Measurements from ENCODE around the gene ROBO4. TPM values are rescaled to one million over a fixed set of nuclear protein-coding genes. Genes with fewer than 3 reads are reported as not detected.

The ROBO4 gene
- 23.0 TPM for polyA plus RNA-seq (ENCODE audit: insufficient read length)

DNA sequence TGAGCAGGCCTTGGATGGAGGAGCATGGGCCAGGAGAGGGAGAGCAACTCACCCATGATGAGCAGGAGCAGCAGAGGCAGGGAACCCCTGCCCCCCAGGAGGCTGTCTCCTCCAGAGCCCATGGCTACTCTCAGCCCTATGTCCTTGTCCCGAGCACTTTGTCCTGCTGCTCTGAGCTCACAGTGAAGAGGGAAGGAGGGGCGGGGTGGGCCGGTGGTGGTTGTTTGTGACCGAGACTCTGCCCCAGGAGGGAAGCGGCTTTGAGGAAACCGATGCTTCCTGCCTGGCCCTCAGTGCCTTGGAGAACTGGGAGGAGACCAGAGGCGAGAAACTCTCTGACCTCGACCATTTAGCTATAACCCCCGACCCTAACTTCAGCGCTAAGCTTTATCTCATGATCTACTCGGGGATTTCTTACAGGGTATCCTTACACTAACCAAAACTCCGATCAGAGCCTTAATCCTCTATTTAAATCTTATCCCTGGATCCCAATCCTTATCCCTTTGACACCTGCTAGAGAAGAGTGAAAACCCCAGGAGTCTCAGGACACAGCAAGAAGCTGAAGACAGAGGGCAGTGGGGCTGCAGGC is at the start of gene ROBO4:
TSS of gene ROBO4 (minus strand) at position 192 of the 589 bp plus-strand sequence. CDS start at position 122, 70 bp downstream.
- no peak for DNase-seq (ENCODE audit: low read depth)

DNA sequence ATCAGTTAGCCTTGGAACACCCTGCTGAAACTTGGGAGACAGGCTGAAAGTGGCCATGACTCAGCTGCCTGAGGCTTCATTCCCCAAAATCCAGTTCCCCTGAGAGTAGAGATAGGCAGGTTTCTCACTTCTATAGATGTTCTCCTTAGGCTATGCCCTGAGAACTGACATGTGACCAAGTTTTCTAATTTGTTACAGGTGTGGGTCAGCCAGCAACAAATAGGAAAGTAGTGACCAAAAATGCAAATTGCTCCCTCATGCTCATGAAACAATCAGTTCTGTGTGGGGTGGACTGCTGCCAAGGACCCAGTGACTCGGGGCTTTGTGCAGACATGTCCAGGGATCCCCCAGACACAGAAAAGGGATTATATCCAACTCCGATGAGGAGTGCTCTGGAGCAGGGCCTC is 49.1 kb upstream of the ROBO4 start:
- DNase-seq (ENCODE audit: low read depth) = no peak

DNA sequence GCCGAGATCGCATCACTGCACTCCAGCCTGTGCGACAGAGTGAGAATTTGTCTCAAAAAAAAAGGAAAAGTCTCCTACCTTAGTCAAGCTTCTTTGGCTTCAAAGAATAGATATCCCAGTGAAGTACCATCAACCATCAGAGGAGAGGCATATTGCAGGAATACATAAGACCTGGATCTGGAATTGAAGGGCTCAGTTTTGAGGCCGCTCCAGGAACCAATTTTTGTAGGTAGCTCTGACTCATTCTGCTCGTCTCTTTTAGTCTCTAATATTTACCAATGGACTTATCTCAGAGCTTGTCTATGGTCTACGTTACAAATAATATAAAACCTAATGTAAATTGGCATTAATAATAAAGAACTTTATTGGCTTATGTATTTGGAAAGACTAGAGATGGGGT is 48.2 kb upstream of the ROBO4 start:
- no peak for DNase-seq (ENCODE audit: low read depth)

DNA sequence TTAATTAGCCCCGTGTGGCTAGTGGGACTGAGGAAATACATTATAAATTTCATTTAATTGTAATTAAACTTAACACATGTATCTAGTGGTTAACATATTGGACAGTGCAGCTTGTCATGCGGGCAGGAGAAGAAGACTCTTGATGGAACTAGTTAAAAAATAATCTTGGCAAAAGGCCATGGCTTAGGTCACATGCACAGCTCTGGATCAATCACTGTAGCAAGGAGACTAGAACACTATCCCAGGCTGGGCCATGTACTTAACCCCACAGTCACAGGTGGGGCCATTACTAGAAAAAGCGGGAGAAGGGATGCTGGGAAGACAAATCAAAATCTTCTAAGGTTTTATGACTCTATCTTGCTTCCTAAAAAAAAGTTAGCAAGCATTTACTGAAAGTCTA is 46.9 kb upstream of the ROBO4 start:
- no peak for DNase-seq (ENCODE audit: low read depth)

DNA sequence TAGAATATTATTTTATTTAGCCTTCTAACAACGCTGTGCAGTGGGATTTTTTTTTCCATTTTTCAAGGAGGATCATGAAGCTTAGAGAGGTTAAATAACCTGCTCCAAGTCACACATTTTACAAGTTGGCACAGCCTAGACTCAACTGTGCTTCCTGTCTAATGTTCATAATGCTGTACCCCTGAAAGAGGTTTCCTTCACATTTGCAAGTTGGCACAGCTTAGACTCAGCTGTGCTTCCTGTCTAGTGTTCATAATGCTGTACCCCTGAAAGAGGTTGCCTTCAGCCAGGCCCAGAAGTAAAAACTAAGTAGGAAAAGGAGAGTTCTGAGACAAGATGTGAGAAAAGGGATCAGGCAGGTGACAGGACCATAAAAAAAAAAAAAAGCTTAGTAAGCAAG is 46.1 kb upstream of the ROBO4 start:
- no peak for DNase-seq (ENCODE audit: low read depth)

DNA sequence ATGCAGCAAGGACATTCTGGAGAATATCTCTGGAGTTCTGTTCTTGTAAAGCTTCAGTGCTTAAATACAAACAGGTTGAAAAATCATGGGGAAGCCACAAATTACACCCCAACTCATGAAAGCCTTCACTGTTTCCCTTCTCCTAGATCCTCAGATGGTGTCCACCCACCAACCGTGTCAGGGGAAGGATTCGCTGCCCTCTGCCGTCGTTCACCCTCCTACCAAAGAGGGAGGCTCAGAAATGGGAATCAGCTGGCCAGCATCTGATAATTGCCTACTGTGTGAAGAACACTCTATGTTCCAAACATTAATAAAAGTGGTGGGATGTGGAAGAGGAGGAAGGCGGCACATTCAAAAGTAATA is 45.6 kb upstream of the ROBO4 start:
- DNase-seq (ENCODE audit: low read depth) = no peak

DNA sequence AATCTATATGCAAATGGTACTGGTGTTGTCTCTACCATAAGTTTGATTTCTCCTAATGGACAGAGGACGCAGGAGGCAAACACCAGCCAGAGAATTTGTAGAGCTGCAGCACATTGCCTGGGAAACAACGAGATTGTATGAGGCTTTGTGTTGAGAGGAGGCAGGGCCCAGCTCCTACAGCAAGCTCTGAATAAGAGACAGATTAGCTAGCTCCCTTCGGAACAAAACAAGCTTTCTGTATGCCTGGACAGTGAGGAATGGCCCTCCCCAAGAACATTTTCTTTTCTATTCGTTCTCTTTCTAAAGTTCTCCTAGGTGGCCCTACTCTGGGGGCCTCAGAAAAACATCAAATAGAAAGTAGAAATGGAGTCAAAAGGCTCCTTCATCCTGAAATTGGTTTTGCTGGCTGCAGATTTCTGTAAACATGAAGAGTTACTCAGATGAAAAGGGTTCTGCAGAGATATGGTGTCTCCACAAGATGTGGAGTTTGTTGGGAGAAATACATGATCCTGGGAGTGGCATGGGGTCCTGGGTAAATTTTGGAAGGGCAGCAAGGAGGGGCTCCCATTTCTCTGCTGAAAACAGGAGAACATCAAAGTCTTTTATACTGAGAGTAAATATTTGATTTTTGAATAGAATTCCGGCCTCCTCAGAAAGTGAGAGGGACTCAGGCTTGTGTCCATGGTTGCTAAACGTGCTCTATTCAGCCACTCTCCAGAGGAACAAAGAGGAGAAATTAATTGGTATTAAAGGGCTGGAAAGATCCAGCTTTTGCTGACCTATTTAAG is 45.0 kb upstream of the ROBO4 start:
- DNase-seq (ENCODE audit: low read depth) = no peak

DNA sequence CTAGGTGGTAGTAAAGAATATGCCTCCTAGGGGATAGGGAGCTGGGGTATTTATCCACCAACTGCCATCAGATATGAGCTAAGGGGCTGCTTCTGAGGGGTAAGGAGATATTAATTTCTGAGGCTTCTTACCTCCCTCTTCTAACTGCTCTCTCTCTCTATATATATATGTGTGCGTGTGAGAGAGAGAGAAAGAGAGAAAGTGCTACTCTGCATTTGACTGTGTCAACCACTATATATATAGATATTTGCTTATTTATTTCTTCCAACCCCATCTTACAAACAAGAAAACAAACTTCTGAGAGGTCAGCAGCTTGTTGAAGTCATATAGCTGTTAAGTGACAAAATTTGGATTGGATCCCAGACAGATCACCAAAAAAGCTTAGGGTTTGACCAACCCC is 44.0 kb upstream of the ROBO4 start:
- DNase-seq (ENCODE audit: low read depth) = no peak

DNA sequence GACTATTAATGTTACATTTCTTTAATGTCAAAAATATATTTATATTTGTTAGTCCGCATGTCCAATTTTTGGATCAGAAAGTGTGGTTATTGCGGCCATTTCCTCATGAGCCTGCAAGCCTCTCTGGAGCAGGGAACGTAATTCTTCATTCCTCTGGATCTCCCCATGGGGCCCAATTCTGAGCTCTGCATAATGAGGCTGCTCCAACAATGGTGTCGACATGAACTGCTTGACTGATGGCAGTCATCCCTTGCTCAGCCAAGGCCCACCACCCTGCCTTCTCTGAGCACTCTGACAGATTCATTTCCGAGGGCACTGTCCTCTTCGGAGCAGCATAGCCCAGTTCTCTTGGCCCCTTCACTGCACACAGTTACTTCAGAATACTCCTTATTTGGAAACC is 41.3 kb upstream of the ROBO4 start:
- DNase-seq (ENCODE audit: low read depth) = no peak

DNA sequence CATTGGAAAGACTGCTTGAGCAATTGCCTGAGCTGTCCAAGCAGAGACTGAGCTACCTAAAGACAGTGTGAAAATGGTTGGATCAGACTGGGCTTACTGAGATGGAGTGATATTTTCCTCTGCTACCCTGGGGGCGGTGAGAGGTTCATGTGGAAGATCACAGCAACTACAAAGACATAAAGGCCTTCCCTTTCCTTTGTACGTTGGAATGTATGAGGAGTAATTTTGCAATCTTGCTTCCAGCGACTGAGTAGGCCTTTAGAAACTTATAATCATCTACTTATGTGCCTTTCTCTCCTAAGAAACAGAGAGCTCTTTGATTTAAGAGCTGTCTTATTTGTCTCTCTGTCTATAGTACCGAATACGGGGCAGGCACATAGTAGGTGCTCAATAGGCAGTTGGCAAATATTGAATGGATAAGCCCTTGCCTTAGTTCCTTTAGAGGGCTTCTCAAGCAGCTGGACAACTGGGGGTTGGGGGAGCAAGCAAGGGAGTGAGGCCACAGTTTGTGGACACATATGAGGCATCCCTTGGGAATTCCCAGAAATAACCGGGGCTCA is 40.6 kb upstream of the ROBO4 start:
- DNase-seq (ENCODE audit: low read depth) = no peak

DNA sequence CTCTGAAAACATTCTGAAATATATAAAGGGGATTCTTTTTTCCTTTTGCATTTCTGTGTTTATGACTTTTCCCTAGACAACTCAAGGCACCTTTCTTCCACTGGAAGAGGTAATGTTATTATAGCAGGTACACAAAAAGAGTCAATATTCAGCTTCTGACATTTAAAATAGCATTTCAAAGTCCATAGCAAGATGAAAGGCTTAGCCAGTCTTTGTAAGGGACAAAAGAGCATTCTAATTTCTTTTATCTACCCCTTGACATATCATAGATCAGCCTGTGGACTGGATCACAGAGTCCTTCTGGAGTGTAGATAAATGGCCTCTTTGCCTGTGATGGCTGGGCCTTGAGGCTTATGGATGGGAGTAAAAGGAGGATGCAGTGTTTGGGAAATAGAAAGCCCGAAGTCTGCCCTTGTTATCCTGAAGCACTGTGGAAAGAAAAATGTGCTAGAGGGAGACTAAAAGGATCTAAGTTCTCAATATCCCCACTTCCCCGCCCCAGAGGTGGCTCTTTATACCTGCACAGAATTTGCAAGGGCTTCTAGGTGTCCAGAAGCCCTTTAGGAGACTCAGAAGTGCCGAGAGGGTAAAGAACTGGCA is 39.8 kb upstream of the ROBO4 start:
- no peak for DNase-seq (ENCODE audit: low read depth)

DNA sequence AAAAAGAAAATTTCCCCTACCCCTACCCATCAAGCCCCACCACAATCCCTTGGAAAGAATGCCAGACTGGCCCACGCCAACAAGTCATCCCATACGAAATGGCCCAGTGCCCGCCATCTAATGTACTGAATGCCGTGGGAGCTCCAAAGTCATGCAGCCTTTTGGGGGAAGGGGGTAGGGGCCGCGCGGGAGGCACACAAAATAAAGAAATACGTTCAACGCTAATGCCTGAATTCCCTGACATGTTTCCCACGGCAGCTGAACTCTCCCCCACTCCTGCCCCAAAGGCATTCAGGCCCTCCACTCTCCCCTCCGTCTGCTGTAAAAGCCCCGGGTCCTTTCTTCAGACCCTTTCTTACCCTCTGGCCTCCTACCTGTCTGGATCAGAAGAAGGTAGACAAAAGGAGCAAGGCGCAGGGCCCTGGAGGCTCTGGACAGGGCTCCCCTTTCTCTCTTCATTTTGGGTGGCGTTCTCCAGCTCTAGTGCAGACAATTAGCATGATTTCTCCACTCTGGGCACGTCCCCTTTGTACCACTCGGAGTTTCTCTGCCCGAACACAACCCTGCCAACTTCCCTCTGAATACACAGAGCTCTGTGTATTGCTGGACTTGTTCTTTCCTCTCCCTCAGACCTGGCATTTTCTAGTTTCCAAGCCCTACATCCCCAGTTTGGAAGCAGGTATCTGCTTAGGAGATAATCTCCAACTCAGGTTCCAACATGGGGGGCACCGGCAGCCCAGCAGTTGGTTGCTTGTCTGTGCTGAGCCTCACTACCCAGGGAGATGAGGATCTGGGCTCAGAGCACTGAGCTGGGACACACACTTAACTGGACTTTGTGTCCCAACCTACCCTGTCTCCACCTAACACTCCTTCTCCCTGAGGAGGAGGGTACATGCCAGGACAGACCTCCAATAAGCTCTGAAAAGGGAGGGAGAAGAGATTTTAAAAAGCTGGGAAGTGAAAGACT is 38.2 kb upstream of the ROBO4 start, which contains the start of gene HEPACAM:
TSS of gene HEPACAM (minus strand) at position 500 of the 967 bp plus-strand sequence. CDS start at position 459, 41 bp downstream.
- no peak for DNase-seq (ENCODE audit: low read depth)

DNA sequence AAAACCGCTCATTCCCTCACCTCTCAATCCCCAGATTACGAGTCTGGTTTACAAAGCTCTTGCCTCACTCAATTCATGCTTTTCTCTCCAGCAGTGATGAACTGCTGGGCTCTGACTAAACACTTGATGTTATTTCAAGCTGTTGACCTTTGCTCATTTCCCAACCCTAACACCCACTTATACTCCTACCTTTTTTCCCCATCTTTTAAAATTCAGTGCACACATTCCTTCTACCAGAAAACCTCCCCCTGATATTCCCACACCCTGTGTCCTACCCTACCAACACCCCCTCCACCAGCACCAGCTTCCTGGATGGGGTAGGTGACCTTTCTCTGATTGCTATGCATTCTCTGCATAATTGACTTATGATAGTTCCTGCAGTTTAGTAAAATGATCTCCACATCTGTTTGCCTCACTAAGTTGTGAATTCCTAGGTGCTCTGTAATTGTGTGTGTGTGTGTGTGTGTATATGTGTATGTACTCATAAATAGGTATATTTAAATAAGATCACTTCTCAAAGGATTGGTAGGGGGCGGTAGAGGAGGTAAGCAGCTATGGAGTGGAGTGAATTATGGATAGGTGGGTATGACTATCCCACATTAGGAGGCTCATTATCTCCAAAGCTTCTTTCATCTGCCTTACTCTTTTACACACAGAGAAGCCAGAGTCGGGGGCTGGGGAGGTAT is 37.3 kb upstream of the ROBO4 start:
- no peak for DNase-seq (ENCODE audit: low read depth)

DNA sequence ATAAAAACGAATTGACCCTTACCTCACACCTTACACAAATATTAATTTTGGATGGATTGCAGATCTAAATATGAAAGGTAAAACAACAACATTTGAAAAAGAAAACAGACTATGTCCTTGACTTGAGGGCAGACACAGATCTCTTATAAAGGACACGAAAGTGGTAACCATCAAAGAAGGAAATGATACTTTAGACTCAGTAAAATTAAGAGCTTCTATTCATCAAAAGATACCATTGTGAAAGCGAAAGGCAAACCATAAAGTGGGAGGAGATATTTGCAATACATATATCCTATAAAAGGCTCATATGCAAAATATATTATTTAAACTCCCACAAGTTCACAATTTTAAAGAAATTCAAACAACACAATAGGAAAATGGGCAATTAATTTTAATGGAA is 33.1 kb upstream of the ROBO4 start:
- no peak for DNase-seq (ENCODE audit: low read depth)

DNA sequence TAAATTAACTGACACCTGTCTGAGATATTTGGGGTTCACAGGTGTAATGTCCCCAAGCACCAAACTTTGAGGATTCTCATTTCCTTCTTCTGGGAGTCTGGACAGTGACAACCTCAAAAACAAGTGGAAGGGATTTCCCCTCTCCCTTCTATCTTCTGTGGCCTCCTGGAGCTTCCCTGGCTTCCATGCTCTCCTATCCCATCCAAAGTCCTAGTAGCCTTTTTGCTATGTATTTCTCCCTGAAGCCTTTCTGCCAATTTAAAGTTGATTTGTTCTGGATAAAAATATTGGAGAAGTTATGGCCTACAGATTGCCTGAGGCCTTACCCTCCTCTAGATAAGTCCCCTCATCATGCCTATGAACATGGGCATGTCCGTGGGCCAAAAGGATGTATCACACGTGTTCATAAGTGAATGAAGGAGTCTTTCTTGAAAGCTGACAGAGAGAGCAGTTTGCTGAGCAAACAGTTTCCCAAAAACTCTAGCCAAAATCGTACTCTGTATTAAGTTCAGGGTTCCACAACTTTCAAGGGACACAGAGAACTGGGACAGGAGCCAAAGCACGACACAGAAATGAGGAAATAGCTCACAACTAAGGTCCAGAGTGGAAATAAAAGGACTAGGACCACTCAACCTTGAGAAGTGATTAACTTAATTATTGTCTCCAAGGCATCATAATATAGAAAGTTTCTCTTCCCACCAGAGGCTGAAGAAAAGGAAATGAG is 31.4 kb upstream of the ROBO4 start:
- DNase-seq (ENCODE audit: low read depth) = no peak

DNA sequence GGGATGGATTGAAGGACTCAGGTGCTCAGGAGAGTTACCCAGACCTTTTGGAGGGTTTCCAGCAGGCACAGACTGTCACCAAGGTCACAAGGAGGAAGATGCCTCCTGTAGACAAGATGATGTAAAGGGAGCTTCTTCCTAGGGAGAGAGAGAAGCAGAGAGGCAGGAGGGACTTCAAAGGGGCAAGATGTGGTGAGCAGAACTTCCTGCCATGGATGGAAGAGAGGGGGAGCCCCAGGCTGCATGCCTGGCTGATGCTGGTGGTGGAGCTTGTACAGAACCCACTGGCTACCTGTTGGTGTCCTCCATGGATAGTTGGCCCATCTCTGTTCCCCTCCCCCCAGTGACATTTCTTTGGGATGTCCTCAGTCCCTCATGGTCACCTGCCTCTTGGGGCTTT is 25.6 kb upstream of the ROBO4 start:
- no peak for DNase-seq (ENCODE audit: low read depth)

DNA sequence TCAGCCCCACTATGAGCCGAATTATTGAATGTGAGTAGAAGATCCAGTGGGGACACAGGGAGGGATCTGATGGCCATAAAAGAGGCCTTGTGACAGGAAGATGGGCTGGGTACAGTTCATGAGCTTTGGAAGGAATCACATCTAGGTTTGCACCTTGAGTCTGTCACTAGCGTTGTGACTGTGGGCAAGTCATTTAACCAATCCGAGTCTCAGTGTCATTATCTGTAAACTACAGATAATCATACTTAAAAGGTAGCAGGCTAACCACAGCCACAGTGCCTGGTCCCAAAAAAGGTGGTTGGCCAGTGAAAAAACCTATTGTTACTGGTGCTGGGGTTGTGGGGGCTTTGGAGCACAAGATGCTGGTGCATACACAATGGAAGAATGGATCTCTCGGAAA is 25.2 kb upstream of the ROBO4 start:
- DNase-seq (ENCODE audit: low read depth) = no peak

DNA sequence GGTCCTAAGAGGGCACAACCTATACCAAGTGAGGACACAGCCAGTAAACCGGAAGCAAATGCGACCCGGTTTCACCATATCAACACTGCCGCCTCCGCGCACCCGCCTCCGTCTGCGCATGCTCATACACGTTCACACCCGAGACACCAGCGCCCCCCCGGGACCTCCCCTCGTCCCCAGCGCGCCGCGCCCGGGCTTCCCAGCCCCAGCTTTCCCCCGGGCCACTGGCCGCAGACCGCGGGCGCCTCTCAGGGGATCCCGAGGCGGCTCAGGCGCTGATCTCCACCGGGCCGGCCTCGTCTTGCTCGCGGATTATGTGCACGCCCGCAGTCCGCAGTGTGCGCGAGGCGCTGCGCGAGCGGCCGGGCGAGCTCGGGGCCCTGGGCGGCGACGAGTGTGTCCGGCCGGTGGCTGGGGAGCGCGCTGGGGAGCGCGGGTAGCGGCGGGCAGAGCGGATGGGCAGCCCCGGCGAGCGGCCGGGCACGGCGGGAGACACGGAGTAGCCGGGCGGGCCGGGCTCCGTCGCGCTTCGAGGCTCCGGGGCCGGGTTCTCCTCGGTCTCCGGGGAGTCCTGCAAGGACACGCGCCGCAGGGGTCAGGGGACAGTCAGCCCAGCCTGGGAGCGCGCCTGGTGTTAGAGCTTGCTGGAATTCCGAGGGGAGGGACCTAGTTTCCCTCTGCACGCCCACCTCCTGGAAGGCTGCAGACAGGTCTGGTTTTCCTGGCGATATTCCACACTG is 23.4 kb upstream of the ROBO4 start:
- no peak for DNase-seq (ENCODE audit: low read depth)

DNA sequence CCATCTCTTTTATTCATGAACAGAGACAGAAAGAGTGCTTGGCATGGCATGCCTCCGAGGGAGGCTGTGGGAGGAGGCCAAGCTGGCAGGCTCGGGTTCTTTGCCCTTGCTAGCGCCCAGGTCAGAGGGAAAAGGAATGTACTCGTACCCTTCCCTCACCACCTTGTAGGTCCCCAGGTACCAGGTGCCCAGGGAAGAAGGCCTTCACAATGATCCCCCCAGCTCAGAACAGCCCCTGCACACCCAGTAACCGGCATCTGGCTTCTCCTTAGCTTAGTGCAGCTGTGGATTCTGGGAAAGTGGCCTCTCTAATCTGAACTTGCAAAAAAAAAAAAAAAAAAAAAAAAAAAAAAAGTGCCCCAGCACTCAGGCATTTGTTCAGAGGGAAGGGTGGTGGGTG is 22.7 kb upstream of the ROBO4 start:
- DNase-seq (ENCODE audit: low read depth) = no peak

DNA sequence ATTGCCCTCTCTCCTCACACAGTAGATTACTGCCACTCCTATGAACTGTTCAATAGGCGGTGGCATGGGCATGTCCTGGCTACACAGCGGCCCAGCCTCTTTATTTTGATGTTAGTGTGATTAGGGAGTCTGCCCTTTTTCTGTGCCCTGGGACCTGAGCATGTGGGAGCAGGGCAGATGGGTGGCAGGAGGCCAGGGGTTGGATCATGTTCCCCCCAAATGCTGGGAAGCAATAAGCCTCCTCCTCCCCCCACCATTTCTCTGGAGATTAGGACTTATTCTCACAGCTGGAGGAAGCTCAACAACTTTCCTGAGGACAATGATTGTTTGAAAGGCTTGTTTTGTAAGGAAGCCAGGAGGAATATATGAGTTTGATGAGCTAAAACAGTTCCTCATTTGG is 22.2 kb upstream of the ROBO4 start:
- no peak for DNase-seq (ENCODE audit: low read depth)
